SIG-M5 treated with dmso at 0.1 percent for 504 hours (cell line): ENCODE measurements around the gene FAM9B.

Experiments used
- DNase-seq: peaks from one replicate; lab custom pipeline; 2025; ENCODE audit not compliant: unreplicated experiment; lab: John Stamatoyannopoulos, UW

The FAM9B gene

GRCh38 chrX:8981723-8982122 lies 52.2 kb downstream of the FAM9B start:
- DNase-seq = no peak

GRCh38 chrX:8980756-8981155 lies 53.2 kb downstream of the FAM9B start:
- DNase-seq = no peak
